Left lobe of liver (tissue), 2 donors: ENCODE measurements around the gene CD33. TPM values are rescaled to one million over a fixed set of nuclear protein-coding genes. Genes with fewer than 3 reads are reported as not detected.
"Not testable (repeated sequence)": the region's sequence is repeated elsewhere in the genome, so short reads cannot be mapped to it uniquely, and the experiment has no call there.

ENCODE experiments used
- ATAC-seq: fragments of 200-7000 bp; cut with Tn5 transposase; one replicate; pipeline ENCODE4 v1.9.1; 2020; ENCODE audit warnings: mild to moderate bottlenecking, moderate library complexity
- DNase-seq: peaks from one replicate; pipeline ENCODE4 v3.0.0-alpha.2; 2020; ENCODE audit warnings: low spot score
- total RNA-seq: library from RNA; stranded (reverse); gene quantifications from one replicate; pipeline ENCODE4 v1.2.1, GENCODE V29; 2021
- donor health status: DM: no; HTN: no; CAD: no; lungs with moderate emphysema.
- donor health status: DM: no; HTN: yes; CAD: no.

Gene CD33
- total RNA-seq, 1 donor from 2014 or later, result 3.4 TPM

DNA sequence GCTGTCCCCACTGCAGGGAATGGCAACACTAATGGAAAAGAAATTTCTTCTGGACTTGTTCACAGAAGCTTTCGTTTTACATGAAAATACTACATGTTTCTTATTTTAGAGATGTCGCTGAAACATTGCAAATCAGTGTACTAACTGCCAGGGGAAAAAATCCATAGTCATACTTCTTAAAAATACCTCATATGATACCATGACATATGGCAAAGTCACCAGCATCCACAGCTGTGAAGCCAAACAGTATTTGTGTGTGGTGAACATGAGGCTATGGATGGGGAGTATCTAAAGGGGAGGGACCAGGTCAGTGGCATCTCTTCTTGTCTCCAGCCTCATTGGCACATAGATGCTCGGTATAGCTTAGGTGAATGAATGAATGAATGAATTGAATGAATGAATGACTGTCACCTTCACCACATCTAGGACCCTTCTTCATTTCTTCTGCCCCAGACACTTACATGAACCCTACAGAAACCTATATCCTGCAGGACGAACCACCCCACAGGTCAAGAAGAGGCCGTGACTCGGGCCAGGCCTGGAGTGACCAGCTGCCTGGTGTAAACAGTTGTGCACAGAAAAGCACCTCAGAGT, 14.6 kb upstream of the CD33 start:
- no peak for DNase-seq
- ATAC-seq, result no peak

GRCh38 chr19:51210874-51211361, 14.0 kb upstream of the CD33 start:
- not testable (repeated sequence) for DNase-seq
- ATAC-seq, result peak; percentile 64

- ATAC-seq, result no peak
- DNase-seq, result no peak
Observed at GRCh38 chr19:51211833-51212232, 13.0 kb upstream of the CD33 start.

- ATAC-seq, result no peak
- no peak for DNase-seq
Observed at GRCh38 chr19:51219307-51219706, 5.6 kb upstream of the CD33 start.

GRCh38 chr19:51219971-51220370, 4.9 kb upstream of the CD33 start:
- ATAC-seq (no peak), DNase-seq (no peak)

GRCh38 chr19:51220996-51221395, 3.9 kb upstream of the CD33 start:
- DNase-seq, result no peak
- ATAC-seq, result no peak

DNA sequence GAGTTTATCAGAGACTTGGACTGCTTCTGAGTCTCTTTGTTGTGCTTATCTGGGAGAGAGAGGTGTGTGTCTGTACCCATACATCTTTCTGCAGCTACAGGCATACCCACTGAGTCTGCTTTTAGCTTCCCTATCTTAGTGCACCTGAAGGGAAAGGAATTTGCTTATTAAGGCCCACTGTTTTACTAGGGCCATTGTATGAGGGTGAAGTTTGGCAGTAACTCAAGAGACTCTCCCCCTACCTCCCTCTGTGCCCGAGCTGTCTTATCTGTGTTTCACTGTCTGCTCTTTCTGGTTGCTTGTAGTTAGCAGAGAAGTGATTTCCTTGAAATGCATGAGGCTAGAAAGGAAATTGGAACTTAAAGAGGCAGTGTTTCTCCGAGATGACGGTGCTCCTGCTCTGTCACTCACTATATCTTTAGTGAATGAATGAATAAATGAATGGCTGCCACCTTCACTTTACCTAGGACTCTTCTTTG, 678 bp upstream of the CD33 start:
- no peak for ATAC-seq

GRCh38 chr19:51226067-51226466, 1.2 kb downstream of the CD33 start:
- DNase-seq, result no peak
- ATAC-seq, result no peak

More for the DNA sequence above, 678 bp upstream of the CD33 start:
- no peak for DNase-seq

- no peak for DNase-seq
- ATAC-seq, result no peak
Observed at GRCh38 chr19:51227326-51227725, 2.4 kb downstream of the CD33 start.

- ATAC-seq, result no peak
- DNase-seq, result no peak
Observed at GRCh38 chr19:51227966-51228365, 3.1 kb downstream of the CD33 start.

DNA sequence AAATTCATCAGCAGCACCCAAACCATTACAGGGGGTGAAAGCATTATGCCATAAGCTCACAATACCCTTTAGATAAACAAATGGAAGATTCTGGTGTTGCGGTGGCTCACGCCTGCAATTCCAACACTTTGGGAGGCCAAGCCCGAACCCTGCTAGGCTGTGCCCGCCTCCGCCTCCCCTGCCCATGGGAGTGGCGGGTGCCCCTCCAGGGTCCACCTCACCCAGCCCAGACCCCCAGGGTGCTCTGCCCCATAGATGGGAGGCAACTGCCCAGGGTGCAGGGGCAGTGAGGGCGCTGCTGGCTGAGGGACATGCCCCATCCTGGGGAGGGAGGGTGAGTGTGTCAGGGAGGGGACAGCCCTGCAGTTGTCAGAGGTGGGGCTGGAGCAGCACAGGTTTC, 16.0 kb downstream of the CD33 start:
- ATAC-seq (no peak), DNase-seq (no peak)

GRCh38 chr19:51242881-51243630, 18.2 kb downstream of the CD33 start:
- ATAC-seq (no peak), DNase-seq (no peak)

DNA sequence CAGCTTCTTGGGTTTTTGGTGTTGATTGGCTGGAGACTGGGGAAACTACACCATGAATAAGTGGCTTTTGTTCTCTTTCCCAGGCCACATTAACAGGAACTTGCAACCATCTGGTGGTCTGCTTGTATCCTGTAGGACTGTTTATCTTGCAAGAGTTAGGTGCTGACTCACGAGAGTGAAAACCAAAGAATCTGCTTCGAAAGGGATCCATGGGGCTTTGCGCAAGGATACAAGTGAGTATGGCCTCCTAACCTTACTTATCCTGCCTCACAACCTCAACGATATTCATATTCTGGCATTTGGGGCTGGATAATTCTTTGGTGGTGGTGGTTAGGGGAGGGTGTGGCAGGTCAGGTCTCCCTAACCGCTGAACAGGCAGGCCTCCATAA, 21.3 kb downstream of the CD33 start:
- peak; percentile 29 for ATAC-seq
- DNase-seq, result no peak

DNA sequence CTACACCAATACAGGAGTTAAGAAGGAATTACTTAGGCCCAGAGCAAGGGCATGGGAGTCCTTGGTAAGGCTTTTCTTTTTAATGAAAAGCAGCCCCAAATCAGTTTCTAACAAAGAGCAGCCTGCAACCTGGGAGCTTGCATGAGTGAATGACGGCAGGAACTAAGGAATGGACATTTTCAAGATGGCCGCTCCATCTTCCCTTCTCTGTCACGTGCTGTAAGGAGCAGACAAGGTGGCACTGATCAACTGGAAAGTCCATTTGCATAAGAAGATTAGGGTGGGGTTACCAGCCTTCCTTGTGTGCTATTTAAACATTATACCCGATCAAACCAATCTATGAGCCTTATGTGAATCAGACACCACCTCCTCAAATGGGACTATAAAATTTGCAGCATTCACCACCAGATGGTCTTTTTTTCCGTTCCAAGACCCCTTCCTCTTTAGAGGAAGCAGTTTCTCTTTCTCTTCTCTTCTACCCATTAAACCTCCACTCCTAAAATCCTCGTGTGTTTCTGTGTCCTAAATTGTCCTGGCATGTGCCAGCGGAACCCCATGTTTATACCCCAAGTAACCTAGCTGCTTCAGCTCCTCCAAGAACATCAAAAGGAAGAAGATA, 23.2 kb downstream of the CD33 start:
- DNase-seq, result no peak
- ATAC-seq, result no peak

GRCh38 chr19:51250786-51251467, 26.0 kb downstream of the CD33 start, which contains the start of gene SIGLECL1:
SIGLECL1 (plus strand) TSS chr19:51251080; CDS start chr19:51264073, 12,993 bp downstream.
- no peak for ATAC-seq
- no peak for DNase-seq

DNA sequence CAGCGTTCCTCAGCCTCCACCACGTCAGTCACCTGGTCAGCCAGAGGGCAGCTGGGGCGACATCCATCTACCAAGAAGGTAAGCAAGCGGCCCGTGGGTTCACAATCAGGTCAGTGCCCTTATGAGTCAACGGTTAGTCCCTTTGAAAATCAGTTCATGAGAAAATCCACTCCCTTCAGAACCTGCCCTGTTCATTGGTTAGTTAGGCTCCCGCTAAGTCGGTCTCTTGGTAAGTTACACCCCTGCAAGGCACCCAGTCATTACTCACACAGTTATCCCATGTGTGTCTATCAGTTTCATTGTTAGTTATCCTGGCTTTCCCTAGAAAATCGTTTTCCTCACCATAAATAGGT, 26.6 kb downstream of the CD33 start:
- no peak for ATAC-seq
- DNase-seq, result no peak

DNA sequence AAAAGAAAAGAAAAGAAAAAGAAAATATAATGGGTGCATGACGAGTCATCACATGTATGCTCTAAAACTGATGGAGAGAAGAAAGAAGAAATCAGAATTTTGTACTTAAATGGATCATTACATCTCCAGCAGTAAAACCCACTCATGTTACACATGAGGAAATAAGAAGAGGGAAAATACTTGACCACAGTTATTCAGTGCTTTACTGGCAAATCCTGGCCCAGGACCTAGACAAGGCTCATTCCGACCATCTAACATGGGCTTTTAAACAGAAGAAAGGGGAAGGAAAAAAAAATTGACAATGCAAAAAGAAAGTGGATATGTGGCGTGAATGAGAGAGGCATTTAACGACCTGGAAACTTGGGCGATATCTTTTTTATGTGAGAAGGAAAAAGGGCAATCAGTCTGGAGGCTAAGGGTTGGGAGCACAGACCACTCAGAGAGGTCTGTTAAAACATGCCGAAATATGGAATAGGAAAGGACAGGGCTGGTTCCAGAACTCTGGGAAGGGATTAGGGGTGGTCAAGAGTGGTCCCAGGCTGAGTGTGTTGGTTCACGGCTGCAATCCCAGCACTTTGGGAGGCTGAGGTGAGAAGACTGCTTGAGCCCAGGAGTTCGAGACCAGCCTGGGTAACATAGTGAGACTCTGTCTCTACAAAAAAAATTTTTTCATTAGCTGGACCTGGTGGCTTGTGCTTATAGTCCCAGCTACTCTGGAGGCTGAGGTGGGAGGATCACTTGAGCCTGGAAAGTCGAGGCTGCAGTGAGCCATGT, 27.6 kb downstream of the CD33 start:
- no peak for ATAC-seq
- no peak for DNase-seq

DNA sequence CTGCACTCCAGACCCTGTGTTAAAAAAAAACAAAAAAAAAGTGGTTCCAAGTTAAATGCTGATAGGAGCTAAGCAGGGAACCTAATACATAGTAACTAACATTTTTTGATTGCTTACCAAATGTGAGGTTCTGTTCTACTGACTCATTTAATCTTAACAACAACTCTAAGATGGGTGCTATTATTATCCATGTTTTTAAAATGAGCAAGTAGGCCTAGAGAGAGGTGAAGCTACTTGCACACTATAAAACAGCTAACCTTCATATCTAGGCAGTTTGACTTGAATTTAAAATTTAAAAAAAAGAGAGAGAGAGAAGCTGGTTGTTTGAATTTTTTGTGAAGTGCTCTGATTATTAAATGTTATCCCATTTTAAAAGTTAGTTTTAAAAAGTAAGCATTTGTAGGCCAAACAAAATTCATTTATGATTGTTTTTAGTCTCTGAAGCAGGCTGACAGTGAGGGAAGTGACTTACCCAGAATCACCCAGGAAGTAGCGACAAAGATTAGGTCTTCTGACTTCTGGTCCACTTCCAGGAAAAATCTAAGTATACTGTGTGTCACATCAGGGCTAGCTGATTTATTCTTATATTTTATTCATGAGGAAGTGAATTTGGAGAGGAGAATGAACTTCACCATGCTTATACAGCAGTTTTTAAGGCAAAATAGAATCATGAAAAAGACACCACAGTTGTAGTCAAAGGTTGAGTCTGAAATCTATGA, 28.4 kb downstream of the CD33 start:
- no peak for ATAC-seq
- DNase-seq, result no peak

- no peak for ATAC-seq
- no peak for DNase-seq
Observed at GRCh38 chr19:51256155-51256625, 31.3 kb downstream of the CD33 start.

GRCh38 chr19:51257471-51257870, 32.6 kb downstream of the CD33 start:
- ATAC-seq (no peak), DNase-seq (no peak)
